GM12873 (cell line): ENCODE results near the gene DENND10.

ENCODE experiments used
- TF ChIP-seq, protein P1 (sequence below): IDR thresholded peaks from 2 replicates; pipeline ENCODE4 v1.5.1; 2012; ENCODE audit warnings: low read depth, mild to moderate bottlenecking, moderate library complexity, low read length, control low read depth; ENCODE audit not compliant: insufficient read depth; ENCODE audit errors: missing control alignments

The DENND10 gene

DNA sequence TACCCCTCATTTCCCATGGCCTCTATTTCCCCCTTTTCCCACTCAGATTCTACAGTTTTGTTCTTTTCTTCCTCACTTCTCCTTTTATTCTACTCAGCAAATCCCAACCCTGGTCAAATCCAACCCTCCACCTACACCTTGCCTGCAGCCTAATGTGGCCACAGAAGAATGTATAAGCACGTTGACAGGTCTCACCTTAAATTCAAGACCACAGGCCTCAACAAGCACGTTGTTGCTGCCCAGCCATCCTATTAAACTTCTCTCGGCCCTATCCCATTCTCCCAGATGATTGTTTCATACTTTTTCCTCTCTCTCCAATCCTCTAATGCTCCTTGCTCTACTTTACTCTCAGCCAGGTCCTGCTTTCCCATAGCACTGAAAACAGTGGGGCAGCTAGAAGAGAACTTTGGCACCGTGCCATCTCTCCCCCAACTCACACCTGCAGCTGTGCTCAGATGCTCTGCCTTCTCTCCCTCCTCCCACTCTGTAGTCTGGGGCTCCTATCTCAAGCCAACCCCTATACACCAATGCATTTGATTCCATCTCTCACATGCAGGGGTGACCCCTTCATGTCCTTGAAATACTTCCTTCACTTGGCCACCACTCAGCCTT is 16.5 kb upstream of the DENND10 start:
- TF ChIP-seq, protein P1, sequence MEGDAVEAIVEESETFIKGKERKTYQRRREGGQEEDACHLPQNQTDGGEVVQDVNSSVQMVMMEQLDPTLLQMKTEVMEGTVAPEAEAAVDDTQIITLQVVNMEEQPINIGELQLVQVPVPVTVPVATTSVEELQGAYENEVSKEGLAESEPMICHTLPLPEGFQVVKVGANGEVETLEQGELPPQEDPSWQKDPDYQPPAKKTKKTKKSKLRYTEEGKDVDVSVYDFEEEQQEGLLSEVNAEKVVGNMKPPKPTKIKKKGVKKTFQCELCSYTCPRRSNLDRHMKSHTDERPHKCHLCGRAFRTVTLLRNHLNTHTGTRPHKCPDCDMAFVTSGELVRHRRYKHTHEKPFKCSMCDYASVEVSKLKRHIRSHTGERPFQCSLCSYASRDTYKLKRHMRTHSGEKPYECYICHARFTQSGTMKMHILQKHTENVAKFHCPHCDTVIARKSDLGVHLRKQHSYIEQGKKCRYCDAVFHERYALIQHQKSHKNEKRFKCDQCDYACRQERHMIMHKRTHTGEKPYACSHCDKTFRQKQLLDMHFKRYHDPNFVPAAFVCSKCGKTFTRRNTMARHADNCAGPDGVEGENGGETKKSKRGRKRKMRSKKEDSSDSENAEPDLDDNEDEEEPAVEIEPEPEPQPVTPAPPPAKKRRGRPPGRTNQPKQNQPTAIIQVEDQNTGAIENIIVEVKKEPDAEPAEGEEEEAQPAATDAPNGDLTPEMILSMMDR: no peak

- TF ChIP-seq, protein P1: no peak
These were observed 13.7 kb upstream of the DENND10 start for GRCh38 chr10:119090026-119090795.

GRCh38 chr10:119090968-119091367 is 12.9 kb upstream of the DENND10 start:
- TF ChIP-seq, protein P1: no peak

DNA sequence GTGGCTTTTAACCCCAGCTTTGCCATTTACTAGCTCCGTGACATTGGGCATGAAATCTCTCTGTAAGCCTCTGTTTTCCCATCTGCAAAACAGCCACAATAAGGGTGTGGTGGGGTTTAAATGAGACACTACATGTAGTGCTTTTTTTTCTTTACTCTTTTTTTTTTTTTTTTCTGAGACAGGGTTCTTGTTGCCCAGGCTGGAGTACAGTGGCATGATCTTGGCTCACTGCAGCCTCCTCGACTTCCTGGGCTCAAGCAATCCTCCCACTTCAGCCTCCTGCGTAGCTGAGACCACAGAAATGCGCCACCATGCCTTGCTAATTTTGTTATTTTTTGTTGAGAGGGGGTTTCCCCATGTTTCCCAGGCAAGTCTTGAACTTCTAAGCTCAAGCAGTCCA is 8.3 kb upstream of the DENND10 start:
- TF ChIP-seq, protein P1: no peak

DNA sequence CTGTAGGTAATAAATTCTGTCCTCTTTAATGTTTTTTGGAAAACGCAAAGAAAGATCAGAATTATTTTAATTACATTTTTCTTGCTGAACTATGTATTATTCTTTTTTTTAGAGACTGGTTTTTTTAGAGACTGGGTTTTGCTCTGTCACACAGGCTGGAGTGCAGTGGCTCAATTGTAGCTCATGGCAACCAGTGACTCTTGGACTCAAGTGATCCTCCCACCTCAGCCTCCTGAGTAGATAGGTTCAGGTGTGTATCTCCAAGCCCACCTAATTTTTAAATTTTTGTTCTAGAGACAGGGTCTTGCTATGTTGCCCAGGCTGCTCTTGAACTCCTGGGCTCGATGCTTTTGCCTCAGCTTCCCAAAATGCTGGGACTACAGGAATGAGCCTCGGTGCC is 5.3 kb upstream of the DENND10 start:
- TF ChIP-seq, protein P1: no peak

DNA sequence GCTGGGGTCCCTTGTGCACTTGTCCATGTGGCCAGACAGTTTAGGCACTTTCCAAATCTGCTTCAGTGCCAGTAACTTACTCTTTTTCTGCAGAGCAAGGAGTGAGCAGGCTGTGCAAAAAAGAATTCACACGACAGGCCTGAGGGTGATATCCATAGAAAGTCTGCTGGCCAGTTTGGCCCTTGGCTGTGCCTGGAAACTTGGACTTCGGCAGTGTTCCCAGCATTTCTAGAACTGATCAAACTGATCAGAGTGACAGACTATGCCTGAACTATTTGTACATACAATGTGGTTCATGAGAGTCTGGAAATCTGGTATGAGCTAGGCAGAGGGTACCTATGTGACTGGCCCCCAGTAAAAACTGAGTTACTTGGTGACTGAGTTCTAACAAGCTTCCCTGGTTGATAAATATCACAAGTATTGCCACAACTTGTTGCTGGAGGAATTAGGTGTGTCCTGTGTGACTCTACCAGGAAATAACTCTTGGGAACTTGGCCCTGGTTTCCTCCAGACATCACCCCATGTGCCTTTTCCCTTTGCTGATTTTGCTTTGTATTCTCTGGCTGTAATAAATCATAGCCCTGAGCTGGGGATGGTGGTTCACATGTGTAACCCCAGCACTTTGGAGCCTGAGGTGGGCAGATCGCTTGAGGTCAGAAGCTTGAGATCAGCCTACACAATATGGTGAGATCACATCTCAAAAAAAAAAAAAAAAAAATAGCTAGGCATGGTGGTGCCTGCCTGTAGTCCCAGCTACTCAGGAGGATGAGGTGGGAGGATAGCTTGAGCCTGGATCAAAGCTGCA is 3.3 kb upstream of the DENND10 start:
- TF ChIP-seq, protein P1: no peak
